ENCODE results near the gene EDAR.

The EDAR gene

DNA sequence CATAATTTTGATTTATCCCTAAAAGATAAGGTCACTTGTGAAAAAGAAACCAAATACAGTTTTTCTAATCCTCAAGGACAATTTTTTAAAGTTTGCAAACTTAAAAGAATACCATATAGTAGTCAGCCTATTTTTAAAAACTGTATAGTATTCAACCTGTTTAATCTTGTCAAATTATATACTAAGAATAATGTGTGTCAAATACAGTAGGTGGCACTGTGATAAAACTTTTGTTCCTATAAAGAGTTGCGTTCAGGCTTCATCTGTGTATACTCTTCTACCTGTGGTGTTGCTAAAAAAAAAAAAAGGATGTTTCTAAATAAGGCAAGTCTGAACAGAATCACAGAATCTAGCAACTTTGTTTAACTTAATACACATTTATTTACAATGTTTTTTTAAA lies 133.8 kb downstream of the EDAR start:
- WGBS (ENCODE audit: insufficient coverage): 60% methylated on average over 1 of the region's 1 CpG
- Histone ChIP-seq H3K9me3 (ENCODE audit: control extremely low read depth in 1 of 5, control insufficient read depth in 4 of 5, insufficient read depth in 2 of 5, low read depth in 1 of 5, low read length in 4 of 5) (peaks cover 0 to 9% (median 0%) of the 10 kb centered on the region in 5 experiments), H3K27me3 (replicated peaks in 2 of 5; ENCODE audit: control insufficient read depth in 4 of 5, insufficient read depth in 5 of 5, low read length in 4 of 5) (no peaks in the 10 kb centered on the region), H3K36me3 (ENCODE audit: control insufficient read depth in 4 of 4, insufficient read depth in 4 of 4, low read length in 3 of 4) (peaks cover 5 to 25% (median 11%) of the 10 kb centered on the region in 4 experiments), H3K4me3 (ENCODE audit: control insufficient read depth in 1 of 7, extremely low read depth in 1 of 7, insufficient read depth in 4 of 7, low read depth in 2 of 7, low read length in 6 of 7) (no peak overlapping the region), H3K27ac (ENCODE audit: insufficient read depth in 1 of 2, low read depth in 1 of 2, low read length in 2 of 2, poor library complexity in 1 of 2, severe bottlenecking in 2 of 2) (no peak overlapping the region), H3K4me1 (ENCODE audit: control extremely low read depth in 1 of 4, control insufficient read depth in 4 of 4, insufficient read depth in 4 of 4, low read length in 3 of 4) (no peaks in the 10 kb centered on the region)
- POLR2A ChIA-PET: no interaction called here
- DNase-seq: peak; percentile 16 to 50 (median 40)
- CTCF ChIA-PET: no interaction called here

- Histone ChIP-seq H3K27me3 (replicated peaks in 2 of 5; ENCODE audit: control insufficient read depth in 4 of 5, insufficient read depth in 5 of 5, low read length in 4 of 5) (no peaks in the 10 kb centered on the region), H3K9me3 (ENCODE audit: control extremely low read depth in 1 of 5, control insufficient read depth in 4 of 5, insufficient read depth in 2 of 5, low read depth in 1 of 5, low read length in 4 of 5) (peaks cover 0 to 6% (median 0%) of the 10 kb centered on the region in 5 experiments), H3K4me1 (ENCODE audit: control extremely low read depth in 1 of 4, control insufficient read depth in 4 of 4, insufficient read depth in 4 of 4, low read length in 3 of 4) (no peaks in the 10 kb centered on the region), H3K27ac (ENCODE audit: insufficient read depth in 1 of 2, low read depth in 1 of 2, low read length in 2 of 2, poor library complexity in 1 of 2, severe bottlenecking in 2 of 2) (no peak overlapping the region), H3K4me3 (ENCODE audit: control insufficient read depth in 1 of 7, extremely low read depth in 1 of 7, insufficient read depth in 4 of 7, low read depth in 2 of 7, low read length in 6 of 7) (no peak overlapping the region), H3K36me3 (ENCODE audit: control insufficient read depth in 4 of 4, insufficient read depth in 4 of 4, low read length in 3 of 4) (peaks cover 5 to 25% (median 13%) of the 10 kb centered on the region in 4 experiments)
- CTCF ChIA-PET: interaction anchor here (0.7 to 1.0 kb wide), 4 partner anchors 9 to 655 kb away, joined by 3 to 4 read pairs (median 3); no protein-coding TSS in a partner anchor
- no peak for DNase-seq
- POLR2A ChIA-PET: no interaction called here
- no CpG with 5 or more reads among the region's 1 CpG for WGBS (ENCODE audit: insufficient coverage)
Measured at GRCh38 chr2:108854484-108854883, 134.5 kb downstream of the EDAR start.

DNA sequence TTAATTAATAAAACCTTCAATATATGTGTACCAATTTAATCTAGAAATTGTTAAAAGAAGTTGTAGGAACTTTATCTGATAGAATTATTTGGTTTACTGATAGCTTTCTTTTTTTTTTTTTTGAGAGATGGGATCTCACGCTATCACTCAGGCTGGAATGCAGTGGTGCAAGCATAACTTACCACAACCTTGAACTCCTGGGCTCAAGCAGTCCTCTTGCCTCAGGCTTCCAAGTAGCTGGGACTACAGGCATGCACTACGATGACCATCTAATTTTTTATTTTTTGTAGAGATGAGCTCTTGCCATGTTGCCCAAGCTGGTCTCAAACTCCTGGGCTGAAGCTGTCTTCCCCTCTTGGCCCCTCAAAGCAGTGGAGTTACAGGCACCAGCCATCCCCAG lies 135.6 kb downstream of the EDAR start:
- ChIA-PET CTCF (interaction anchor here (0.9 kb wide), 1 partner anchor 14 kb away, joined by 3 read pairs; no protein-coding TSS in a partner anchor), POLR2A (no interaction called here)
- no peak for DNase-seq
- peaks cover 9 to 19% (median 14%) of the 10 kb centered on the region in 4 experiments for H3K36me3 ChIP-seq (ENCODE audit: control insufficient read depth in 4 of 4, insufficient read depth in 4 of 4, low read length in 3 of 4)
- H3K4me1 ChIP-seq (ENCODE audit: control extremely low read depth in 1 of 4, control insufficient read depth in 4 of 4, insufficient read depth in 4 of 4, low read length in 3 of 4): no peaks in the 10 kb centered on the region
- no peak overlapping the region for H3K4me3 ChIP-seq (ENCODE audit: control insufficient read depth in 1 of 7, extremely low read depth in 1 of 7, insufficient read depth in 4 of 7, low read depth in 2 of 7, low read length in 6 of 7)
- WGBS (ENCODE audit: insufficient coverage): no CpG with 5 or more reads among the region's 2 CpGs
- no peaks in the 10 kb centered on the region for H3K27me3 ChIP-seq (replicated peaks in 2 of 5; ENCODE audit: control insufficient read depth in 4 of 5, insufficient read depth in 5 of 5, low read length in 4 of 5)
- peaks cover 0 to 6% (median 0%) of the 10 kb centered on the region in 5 experiments for H3K9me3 ChIP-seq (ENCODE audit: control extremely low read depth in 1 of 5, control insufficient read depth in 4 of 5, insufficient read depth in 2 of 5, low read depth in 1 of 5, low read length in 4 of 5)
- H3K27ac ChIP-seq (ENCODE audit: insufficient read depth in 1 of 2, low read depth in 1 of 2, low read length in 2 of 2, poor library complexity in 1 of 2, severe bottlenecking in 2 of 2): no peak overlapping the region

DNA sequence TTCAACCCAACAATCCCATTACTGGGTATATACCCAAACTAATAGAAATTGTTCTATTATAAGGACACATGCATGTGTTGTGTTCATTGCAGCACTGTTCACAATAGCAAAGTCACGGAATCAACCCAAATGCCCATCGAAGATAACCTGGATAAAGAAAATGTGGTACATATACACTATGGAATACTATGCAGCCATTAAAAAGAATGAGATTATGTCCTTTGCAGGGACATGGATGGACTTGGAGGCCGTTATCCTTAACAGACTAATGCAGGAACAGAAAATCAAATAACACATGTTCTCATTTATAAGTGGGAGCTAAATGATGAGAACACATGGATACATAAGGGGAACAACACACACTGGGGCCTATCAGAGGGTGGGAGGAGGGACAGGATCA lies 136.6 kb downstream of the EDAR start:
- ChIA-PET POLR2A (no interaction called here), CTCF (no interaction called here)
- no peak for DNase-seq
- Histone ChIP-seq H3K27me3 (replicated peaks in 2 of 5; ENCODE audit: control insufficient read depth in 4 of 5, insufficient read depth in 5 of 5, low read length in 4 of 5) (no peaks in the 10 kb centered on the region), H3K36me3 (ENCODE audit: control insufficient read depth in 4 of 4, insufficient read depth in 4 of 4, low read length in 3 of 4) (peaks cover 5 to 17% (median 13%) of the 10 kb centered on the region in 4 experiments), H3K4me1 (ENCODE audit: control extremely low read depth in 1 of 4, control insufficient read depth in 4 of 4, insufficient read depth in 4 of 4, low read length in 3 of 4) (no peaks in the 10 kb centered on the region), H3K27ac (ENCODE audit: insufficient read depth in 1 of 2, low read depth in 1 of 2, low read length in 2 of 2, poor library complexity in 1 of 2, severe bottlenecking in 2 of 2) (no peak overlapping the region), H3K4me3 (ENCODE audit: control insufficient read depth in 1 of 7, extremely low read depth in 1 of 7, insufficient read depth in 4 of 7, low read depth in 2 of 7, low read length in 6 of 7) (no peak overlapping the region), H3K9me3 (ENCODE audit: control extremely low read depth in 1 of 5, control insufficient read depth in 4 of 5, insufficient read depth in 2 of 5, low read depth in 1 of 5, low read length in 4 of 5) (peaks cover 0 to 6% (median 0%) of the 10 kb centered on the region in 5 experiments)
- 100% methylated on average over 2 of the region's 3 CpGs for WGBS (ENCODE audit: insufficient coverage)

DNA sequence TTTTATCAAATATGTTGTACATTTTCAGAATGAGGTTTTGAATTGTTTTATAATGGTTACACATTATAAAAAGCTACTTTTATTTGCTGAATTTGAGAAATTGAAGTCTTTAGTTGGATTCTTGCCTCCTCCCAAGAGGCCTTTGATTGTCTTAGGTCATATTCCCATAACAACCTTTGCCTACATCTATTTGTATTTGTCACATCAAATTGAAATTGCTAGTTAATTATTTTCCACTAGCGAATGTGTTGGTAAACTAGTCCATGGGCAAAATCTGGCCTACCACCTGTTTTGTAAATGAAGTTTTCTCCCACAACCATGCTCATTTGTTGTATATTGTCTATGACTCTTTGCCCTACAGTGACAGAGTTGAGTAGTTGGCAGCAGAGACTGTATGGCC lies 142.0 kb downstream of the EDAR start:
- peaks cover 3 to 20% (median 10%) of the 10 kb centered on the region in 4 experiments for H3K36me3 ChIP-seq (ENCODE audit: control insufficient read depth in 4 of 4, insufficient read depth in 4 of 4, low read length in 3 of 4)
- no peak for DNase-seq
- no CpG with 5 or more reads among the region's 1 CpG for WGBS (ENCODE audit: insufficient coverage)
- POLR2A ChIA-PET: no interaction called here
- H3K27ac ChIP-seq (ENCODE audit: insufficient read depth in 1 of 2, low read depth in 1 of 2, low read length in 2 of 2, poor library complexity in 1 of 2, severe bottlenecking in 2 of 2): no peak overlapping the region
- CTCF ChIA-PET: no interaction called here
- H3K4me1 ChIP-seq (ENCODE audit: control extremely low read depth in 1 of 4, control insufficient read depth in 4 of 4, insufficient read depth in 4 of 4, low read length in 3 of 4): peaks cover 0 to 5% (median 0%) of the 10 kb centered on the region in 4 experiments
- peaks cover 0 to 1% (median 0%) of the 10 kb centered on the region in 5 experiments for H3K9me3 ChIP-seq (ENCODE audit: control extremely low read depth in 1 of 5, control insufficient read depth in 4 of 5, insufficient read depth in 2 of 5, low read depth in 1 of 5, low read length in 4 of 5)
- H3K27me3 ChIP-seq (replicated peaks in 2 of 5; ENCODE audit: control insufficient read depth in 4 of 5, insufficient read depth in 5 of 5, low read length in 4 of 5): no peaks in the 10 kb centered on the region
- H3K4me3 ChIP-seq (ENCODE audit: control insufficient read depth in 1 of 7, extremely low read depth in 1 of 7, insufficient read depth in 4 of 7, low read depth in 2 of 7, low read length in 6 of 7): no peak overlapping the region

- Histone ChIP-seq H3K27me3 (replicated peaks in 2 of 5; ENCODE audit: control insufficient read depth in 4 of 5, insufficient read depth in 5 of 5, low read length in 4 of 5) (no peaks in the 10 kb centered on the region), H3K4me3 (ENCODE audit: control insufficient read depth in 1 of 7, extremely low read depth in 1 of 7, insufficient read depth in 4 of 7, low read depth in 2 of 7, low read length in 6 of 7) (no peak overlapping the region), H3K4me1 (ENCODE audit: control extremely low read depth in 1 of 4, control insufficient read depth in 4 of 4, insufficient read depth in 4 of 4, low read length in 3 of 4) (peaks cover 0 to 5% (median 0%) of the 10 kb centered on the region in 4 experiments), H3K9me3 (ENCODE audit: control extremely low read depth in 1 of 5, control insufficient read depth in 4 of 5, insufficient read depth in 2 of 5, low read depth in 1 of 5, low read length in 4 of 5) (peaks cover 0 to under 1% (median 0%) of the 10 kb centered on the region in 5 experiments), H3K36me3 (ENCODE audit: control insufficient read depth in 4 of 4, insufficient read depth in 4 of 4, low read length in 3 of 4) (peaks cover 4 to 16% (median 11%) of the 10 kb centered on the region in 4 experiments), H3K27ac (ENCODE audit: insufficient read depth in 1 of 2, low read depth in 1 of 2, low read length in 2 of 2, poor library complexity in 1 of 2, severe bottlenecking in 2 of 2) (no peak overlapping the region)
- no peak for DNase-seq
- POLR2A ChIA-PET: no interaction called here
- CTCF ChIA-PET: interaction anchor here (0.6 kb wide), 1 partner anchor 372 kb away, joined by 5 read pairs; no protein-coding TSS in a partner anchor
Measured at GRCh38 chr2:108845923-108846322, 143.1 kb downstream of the EDAR start.

Data from common myeloid progenitor, CD34-positive (primary cell).